Hippocampal formation (tissue), 2 donors: ENCODE data around the gene AUP1.
A peak's percentile ranks its signal among the peaks of the same experiment; 100 is the strongest.

Source experiments
- DNase-seq, 2 donors: peaks; one replicate each; lab custom pipeline; 2025; lab: John Stamatoyannopoulos, UW

The AUP1 gene

GRCh38 chr2:74513605-74514367, 15.7 kb downstream of the AUP1 start:
- no peak for DNase-seq

GRCh38 chr2:74512744-74513604, 16.5 kb downstream of the AUP1 start:
- DNase-seq, result no peak

- no peak for DNase-seq
Measured at GRCh38 chr2:74511104-74511989, 18.2 kb downstream of the AUP1 start.

GRCh38 chr2:74510272-74510671, 19.2 kb downstream of the AUP1 start:
- DNase-seq, result no peak

GRCh38 chr2:74507926-74508520, 21.5 kb downstream of the AUP1 start:
- no peak for DNase-seq

- DNase-seq, result peak; percentile 89 to 98
Measured at GRCh38 chr2:74507145-74507925, 22.2 kb downstream of the AUP1 start, which contains the start of gene PCGF1. Gene PCGF1, minus strand, starts transcription at chr2:74507695. Its CDS starts 27 bp downstream, at chr2:74507668.

GRCh38 chr2:74505448-74506246, 23.9 kb downstream of the AUP1 start:
- DNase-seq, result no peak

GRCh38 chr2:74504591-74504990, 24.9 kb downstream of the AUP1 start:
- DNase-seq, result no peak

- DNase-seq, result no peak
Measured at GRCh38 chr2:74503506-74504475, 25.7 kb downstream of the AUP1 start.

- no peak for DNase-seq
Measured at GRCh38 chr2:74502720-74503505, 26.6 kb downstream of the AUP1 start.

GRCh38 chr2:74502147-74502719, 27.3 kb downstream of the AUP1 start:
- DNase-seq, result no peak

GRCh38 chr2:74501335-74502071, 28.0 kb downstream of the AUP1 start:
- no peak for DNase-seq

GRCh38 chr2:74500578-74500946, 28.9 kb downstream of the AUP1 start:
- DNase-seq, result no peak

- no peak for DNase-seq
Measured at GRCh38 chr2:74499940-74500577, 29.4 kb downstream of the AUP1 start.

GRCh38 chr2:74499267-74499939, 30.1 kb downstream of the AUP1 start, which contains the start of gene LBX2:
Gene LBX2, minus strand, starts transcription at chr2:74499603. Its CDS starts 66 bp downstream, at chr2:74499537.
- DNase-seq, result no peak
